ENCODE measurements around the gene TRIM9.

DNA sequence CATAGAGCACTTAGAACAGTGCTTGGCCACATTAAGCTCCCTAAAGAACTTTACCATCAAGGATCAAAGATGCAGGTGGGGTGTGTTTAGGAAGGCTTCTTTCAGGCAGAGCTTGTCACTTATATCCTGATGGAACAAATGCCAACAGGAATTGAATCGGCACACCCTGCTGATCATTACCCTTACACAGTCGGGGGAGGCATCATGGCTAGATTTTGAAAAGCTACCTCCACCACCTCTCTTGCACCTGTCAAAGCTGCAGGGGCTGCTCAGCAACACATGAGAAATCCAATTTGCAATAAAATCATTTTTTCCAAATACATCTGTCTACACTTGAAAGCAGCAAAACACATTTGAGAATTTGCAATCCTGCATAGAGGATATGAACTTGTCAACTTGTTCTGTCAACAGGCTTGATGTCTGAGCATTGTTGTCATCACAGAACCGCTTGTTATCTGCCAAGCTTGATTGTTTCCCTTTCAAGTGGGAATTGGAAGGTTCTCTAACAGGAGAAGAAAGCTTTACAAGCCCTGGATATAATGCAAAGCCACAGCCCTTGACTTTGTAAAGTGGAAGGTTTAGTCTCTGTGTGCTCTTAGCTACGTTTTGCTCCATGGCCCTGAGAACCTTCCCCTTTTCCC is 24.6 kb upstream of the TRIM9 start:
- TF ChIP-seq, protein P1, sequence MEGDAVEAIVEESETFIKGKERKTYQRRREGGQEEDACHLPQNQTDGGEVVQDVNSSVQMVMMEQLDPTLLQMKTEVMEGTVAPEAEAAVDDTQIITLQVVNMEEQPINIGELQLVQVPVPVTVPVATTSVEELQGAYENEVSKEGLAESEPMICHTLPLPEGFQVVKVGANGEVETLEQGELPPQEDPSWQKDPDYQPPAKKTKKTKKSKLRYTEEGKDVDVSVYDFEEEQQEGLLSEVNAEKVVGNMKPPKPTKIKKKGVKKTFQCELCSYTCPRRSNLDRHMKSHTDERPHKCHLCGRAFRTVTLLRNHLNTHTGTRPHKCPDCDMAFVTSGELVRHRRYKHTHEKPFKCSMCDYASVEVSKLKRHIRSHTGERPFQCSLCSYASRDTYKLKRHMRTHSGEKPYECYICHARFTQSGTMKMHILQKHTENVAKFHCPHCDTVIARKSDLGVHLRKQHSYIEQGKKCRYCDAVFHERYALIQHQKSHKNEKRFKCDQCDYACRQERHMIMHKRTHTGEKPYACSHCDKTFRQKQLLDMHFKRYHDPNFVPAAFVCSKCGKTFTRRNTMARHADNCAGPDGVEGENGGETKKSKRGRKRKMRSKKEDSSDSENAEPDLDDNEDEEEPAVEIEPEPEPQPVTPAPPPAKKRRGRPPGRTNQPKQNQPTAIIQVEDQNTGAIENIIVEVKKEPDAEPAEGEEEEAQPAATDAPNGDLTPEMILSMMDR (conservative IDR thresholded peaks at IDR 0.05; ENCODE audit: low read length), result no peak
- no peak for TF ChIP-seq EZH2phosphoT487 (IDR thresholded peaks at IDR 0.05; ENCODE audit: borderline replicate concordance)
